ENCODE results near the gene GNG12.

Gene GNG12

DNA sequence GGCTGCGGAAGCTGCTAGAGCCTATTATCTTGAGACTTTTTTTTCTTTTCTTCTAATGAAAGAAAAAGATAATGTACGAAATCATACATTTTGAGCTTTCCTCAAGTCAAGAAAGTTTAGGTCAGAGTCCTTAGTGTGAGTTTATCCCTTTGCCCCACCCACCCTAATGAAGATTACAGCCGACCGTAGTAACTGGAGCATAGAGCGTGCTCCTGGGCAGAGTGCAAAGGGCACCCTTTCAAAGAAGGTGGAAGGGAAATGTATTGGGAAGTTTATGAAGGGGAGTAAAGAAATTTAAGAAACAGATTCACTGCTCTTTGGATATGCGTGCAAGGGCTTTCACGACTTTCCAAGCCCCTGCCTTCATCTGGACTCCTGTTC lies 17.2 kb downstream of the GNG12 start:
- in situ Hi-C loops (cut with MboI; ENCODE audit: low sequenced_read_pairs), result no loop called here

DNA sequence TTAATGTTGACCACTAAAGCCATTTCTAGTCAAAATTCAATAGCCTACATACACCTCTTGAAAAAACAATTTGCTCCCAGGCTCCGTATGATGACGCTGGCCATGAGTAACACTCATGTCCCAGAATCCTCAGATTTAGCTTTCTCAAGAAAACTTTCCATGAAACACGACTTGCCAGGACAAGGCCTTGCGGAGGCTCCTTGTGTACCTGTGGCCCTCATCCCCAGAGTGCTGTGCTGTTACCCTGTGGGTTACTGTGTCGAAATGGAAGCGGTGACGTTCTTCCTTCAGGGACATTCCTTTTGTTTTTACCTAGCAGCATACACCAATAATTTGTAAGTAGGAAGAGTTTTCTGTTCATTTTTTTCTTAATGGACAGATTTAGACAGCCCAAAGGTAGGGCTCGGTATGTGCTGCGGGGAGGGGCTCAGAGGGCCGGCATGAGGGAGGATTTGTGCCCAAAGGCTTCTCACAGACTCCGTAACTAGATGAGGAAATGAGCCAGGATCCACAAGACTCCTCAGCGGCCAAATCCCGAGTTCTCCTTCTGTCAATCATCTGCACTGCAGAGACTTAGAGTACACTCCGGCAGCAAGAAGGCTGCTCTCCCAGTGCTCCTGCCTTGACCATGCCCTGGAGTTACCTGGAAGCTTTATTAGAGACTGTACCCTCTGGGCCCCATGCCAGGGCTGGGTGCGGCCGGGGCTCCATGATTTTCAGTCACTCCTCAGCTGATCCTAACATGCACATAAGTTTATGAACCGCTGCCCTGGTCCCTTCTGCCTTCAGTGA lies 17.8 kb downstream of the GNG12 start:
- in situ Hi-C loops (cut with MboI; ENCODE audit: low sequenced_read_pairs), result no loop called here

DNA sequence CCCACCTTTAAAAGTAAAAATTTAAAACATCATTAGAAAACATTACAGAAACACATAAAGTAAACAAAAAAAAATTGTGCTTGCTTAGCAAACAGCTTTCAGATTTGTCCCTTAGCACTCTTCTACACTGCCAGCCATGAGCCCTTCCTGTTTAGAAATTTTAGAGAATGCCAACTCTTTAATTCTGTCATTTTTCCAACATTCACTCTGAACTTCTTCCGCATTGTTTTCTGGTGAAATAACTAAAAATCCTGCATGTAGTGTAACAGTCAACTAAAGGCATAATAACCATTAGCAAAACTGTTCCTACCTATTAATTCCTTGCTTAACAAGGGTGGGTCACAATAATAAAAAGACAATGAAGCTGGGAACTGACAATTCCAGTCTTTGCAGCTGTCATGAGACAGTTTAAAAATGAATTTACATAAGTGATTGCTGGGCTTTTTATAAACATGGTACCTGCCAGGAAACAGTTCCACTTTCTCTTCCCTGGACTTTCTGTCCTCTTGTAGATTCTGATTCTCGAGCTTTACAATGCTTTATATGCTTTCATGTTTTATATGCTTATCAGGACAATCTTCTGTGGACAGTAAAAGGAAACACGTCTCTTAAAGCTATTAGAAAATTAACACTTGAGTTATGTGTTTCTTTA lies 19.0 kb downstream of the GNG12 start:
- in situ Hi-C loops (cut with MboI; ENCODE audit: low sequenced_read_pairs), result no loop called here

DNA sequence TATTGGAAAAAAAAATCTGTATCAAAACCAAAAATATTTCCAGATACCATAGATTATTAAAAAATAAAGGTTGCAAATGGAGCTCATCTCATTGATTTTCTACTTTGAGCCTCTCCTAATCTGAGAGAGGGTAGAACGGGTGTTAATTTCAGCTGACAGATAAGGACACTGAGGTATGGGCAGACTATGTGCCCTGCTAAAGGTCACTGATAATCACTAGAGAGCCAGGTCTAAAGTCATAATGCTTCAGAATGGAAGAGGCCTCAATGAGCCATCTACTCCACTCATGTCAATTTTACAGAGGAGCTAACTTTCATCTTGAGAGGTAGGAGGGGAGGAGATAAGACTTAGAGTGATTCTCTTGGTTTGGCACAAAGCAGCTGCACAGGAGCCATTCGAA lies 21.0 kb downstream of the GNG12 start:
- in situ Hi-C loops (cut with MboI; ENCODE audit: low sequenced_read_pairs), result no loop called here

DNA sequence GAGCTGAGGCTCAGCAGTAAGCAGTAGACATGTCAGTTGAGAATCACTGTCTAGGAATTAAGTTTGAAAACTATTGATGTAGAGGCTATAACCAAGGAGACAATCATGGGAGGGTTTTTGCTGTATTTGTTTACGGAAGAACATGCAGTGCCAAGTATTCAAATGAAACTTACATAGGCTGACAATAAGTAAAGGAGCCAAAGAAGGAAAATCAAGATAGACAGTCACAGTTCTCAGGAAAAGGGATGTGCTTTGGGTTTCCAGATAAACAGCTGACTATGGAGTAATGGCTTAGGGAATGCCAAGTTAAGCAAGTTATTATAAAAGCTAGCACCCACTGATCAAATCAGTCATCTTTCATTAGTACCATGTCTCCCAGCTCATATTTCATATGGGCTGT lies 21.5 kb downstream of the GNG12 start:
- in situ Hi-C loops (cut with MboI; ENCODE audit: low sequenced_read_pairs), result no loop called here

DNA sequence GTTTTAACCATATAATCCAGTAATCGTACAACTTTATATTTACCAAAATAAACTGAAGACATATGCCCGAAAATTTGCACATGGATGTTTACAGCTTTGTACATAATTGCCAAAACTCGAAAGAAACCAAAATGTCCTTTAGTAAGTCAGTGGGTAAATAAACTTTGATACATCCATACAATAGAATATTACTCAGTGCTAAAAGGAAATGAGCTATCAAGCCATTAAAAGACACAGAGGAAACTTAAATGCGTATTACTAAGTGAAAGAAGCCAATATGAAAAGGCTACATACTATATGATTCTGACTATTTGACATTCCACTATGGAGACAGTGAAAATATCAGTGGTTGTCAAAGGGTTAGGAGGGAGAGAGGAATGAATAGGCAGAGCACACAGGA lies 23.4 kb downstream of the GNG12 start:
- in situ Hi-C loops (cut with MboI; ENCODE audit: low sequenced_read_pairs), result no loop called here

DNA sequence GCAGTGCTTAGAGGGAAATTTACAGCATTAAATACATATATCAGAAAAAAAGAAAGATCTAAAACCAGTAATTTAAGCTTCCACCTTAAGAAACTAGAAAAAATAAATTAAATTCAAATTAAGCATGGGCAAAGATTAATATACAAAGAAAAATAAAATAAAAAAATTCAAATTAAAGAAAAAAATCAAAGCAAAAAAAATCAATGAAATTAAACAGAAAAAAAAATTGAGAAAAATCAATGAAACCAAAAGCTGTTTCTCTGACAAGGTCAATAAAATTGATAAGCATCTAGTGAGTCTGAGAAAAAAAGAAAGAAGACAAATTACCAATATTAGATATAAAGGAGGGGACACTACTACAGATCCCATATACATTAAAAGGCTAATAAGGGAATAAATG lies 26.0 kb downstream of the GNG12 start:
- in situ Hi-C loops (cut with MboI; ENCODE audit: low sequenced_read_pairs), result no loop called here

DNA sequence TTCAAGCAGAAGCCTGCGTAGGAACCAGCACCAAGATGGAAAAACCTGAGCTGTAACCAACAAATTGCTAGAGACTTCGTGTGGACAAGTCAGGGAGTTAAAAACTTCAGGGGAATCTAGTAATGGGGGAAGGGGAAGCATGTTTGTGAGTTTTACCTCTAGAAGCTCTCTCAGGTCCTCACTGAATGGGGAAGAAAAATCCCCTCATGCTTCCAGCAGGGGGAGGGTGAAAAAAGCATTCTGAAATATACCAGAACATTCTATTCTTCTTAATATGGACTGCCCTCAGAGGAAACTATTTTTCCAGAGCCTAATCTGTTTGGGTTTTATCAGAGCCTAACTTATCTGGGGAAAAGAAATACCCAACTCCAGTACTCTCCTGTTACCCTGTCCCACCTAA lies 28.6 kb downstream of the GNG12 start:
- in situ Hi-C loops (cut with MboI; ENCODE audit: low sequenced_read_pairs), result no loop called here

DNA sequence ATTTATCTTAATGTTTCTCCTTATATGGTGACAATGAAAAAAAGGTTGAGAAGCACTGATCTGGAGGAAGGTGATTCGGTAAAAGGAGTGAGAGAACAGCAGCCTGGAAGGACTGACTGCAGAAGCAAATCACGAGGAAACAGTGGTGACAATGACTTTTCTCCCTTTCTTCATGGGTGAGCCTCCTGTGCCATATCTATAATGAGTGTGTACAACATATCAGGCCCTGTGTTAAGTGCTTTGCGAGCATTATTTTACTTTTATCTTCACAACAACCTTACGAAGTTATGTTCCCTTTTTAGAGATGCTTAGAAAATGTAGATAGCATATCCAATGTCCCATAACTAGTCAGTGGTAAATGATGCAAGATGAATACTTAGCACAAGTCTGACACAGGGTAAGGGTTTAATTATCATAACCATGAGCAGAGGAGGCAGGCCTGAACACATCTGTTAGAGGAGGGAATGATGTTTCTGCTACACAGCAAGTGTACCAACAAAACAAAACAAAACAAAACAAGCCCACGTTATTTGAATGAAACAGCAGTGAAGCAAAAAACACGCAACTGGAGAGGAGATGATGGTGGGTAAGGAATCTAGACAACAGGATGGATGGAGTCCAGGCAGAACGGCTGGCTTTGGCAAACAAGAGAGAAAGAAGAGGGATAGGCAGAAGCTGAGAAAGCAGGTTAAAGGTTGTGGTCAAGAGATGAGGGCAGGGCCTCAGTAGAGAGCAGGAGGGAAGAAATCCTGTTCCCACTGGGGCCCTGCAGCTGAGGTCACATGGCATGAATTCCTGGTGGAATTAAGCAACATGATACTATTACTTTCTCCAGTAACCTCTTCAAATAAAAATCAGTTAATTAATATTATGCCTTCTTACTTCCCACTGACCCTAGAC lies 29.6 kb downstream of the GNG12 start:
- in situ Hi-C loops (cut with MboI; ENCODE audit: low sequenced_read_pairs), result no loop called here

DNA sequence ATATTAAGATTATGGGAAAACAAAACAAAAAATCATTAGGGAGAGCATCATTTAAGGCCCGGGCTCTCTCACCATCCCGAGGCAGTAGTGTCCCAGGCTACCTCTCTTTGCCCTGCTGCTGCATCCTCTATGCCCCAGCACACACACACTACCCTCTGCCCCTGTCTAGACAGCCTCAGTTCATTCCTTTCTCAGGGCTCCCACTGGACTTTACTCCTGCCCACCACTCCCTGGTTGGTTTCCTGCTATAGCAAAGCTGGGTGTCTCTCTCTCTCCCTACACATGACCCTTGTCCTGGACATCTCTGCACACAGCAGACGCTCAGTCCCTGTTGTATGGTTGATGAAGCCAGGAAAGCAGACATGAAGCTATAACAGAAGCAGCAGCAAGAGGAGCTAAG lies 30.7 kb downstream of the GNG12 start:
- in situ Hi-C loops (cut with MboI; ENCODE audit: low sequenced_read_pairs), result no loop called here

DNA sequence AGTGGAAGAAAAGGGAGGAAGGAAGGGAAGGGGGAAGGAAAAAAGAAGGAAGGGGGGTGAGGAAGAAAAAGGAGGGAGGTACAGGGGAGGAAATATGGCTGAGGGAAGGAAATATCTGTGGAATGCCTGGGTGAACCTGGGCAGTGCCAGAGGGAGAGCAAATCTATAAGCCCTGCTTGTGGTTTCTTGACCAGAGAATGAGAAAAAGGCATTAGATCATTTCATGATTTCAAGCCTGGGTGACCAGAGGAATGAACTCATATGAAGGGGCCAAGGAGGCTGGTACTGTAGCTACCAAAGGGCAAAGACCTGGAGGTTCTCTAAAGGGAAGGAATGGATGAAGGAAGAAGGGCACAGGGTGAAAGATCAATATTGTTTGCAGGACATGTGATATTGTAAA lies 31.4 kb downstream of the GNG12 start:
- in situ Hi-C loops (cut with MboI; ENCODE audit: low sequenced_read_pairs), result no loop called here

DNA sequence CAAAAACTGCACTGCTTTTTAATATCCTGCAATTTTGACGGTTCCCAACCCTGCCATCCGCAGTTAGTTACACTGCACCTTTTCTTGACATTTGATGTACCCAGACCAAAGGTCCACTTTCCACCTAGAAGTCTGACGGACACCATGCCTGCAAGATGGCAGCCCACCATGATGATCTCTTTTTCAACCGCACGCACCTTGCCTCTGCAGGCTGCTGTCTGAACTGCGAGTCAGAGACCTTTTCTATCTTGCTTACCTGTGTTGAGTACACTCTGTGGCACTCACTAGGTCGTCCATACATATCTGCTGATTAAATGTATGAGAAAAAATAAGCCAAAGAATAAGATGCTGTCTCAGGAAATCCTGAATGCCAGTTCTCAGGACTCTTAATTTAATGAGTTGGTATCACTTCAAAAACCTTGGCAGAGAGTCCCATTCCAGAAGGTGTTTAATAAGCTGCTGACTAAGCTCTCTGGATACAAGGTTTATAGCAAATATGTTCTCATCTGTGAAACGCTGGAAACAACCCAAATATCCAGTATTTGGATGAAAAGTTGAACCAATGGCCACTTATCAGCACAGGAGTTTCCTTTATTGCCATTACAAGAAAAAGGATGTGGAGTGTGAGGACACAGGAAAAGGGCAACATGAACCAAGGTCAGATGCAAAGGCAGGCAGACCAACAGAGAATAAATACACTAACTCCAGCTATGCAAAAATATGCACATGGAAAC lies 37.9 kb downstream of the GNG12 start:
- in situ Hi-C loops (cut with MboI; ENCODE audit: low sequenced_read_pairs), result no loop called here

DNA sequence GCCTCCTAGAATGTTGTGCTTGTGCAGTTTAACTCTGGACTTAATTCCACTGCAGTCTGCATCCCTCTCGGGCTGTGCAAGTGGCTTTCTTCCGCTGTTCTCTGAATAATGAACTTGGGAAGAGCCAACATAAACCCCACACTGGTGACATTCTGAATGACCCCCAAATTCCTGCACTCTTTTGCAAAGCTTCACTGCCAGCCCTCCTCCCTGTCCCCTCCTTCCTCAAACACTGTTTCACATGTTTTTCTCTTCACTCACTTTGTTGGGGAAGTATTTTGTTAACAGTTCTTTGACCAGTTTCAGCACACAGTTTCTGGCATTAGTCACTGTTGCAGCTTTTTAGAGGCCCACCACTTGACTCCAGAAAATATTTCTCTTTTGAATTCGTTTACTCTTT lies 39.7 kb downstream of the GNG12 start:
- in situ Hi-C loops (cut with MboI; ENCODE audit: low sequenced_read_pairs), result no loop called here

DNA sequence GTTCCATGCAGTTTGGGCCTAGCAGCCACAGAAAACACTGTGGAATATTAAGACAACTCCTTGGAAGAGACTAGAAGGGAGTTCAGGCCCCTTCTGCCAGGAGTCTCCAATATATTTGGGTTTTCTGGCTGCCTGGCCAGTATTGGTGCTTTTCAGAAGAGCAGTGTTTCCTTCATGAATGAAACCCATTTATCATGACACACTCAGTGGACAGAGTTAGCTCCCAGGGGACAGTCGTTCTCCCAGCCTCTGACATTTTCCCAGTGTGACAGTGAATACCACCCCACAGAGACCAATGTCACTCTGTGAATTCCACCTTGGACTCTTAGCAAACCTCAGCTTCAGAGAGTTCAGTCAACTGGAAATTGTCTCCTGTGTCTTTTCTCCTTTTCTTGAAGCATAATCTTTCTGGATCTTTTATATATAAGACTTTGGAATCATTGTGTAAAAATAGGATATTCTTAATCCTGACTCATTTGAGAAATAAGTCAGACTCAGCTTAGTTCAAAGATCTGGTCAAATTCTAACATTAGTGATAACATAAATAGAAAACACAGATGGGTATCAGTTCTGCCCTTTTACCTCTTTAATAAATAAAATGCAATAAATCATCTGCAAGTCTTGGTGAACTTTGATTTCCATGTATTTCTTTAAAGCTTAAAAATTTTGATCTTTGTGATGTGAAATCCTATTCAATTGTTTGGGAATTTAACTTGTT lies 40.4 kb downstream of the GNG12 start:
- in situ Hi-C loops (cut with MboI; ENCODE audit: low sequenced_read_pairs), result no loop called here

DNA sequence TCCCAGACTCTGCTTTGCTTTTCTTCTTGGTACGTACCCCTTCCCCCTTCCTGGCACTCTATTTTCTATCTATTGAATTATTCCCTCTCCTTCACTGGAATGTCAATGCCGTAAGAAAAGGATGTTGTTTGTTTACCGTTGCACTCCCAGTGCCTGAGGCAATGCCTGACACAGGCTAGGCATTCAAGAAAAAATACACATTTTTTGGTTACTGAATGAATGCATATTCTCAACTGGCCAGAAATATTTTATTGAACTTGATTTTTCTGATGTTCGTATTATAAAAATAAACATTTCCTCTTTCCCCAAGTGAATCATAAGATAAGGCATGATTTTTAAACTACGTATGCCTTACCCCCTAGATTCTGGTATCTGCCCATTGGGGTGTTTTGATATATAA lies 41.2 kb downstream of the GNG12 start:
- in situ Hi-C loops (cut with MboI; ENCODE audit: low sequenced_read_pairs), result no loop called here

DNA sequence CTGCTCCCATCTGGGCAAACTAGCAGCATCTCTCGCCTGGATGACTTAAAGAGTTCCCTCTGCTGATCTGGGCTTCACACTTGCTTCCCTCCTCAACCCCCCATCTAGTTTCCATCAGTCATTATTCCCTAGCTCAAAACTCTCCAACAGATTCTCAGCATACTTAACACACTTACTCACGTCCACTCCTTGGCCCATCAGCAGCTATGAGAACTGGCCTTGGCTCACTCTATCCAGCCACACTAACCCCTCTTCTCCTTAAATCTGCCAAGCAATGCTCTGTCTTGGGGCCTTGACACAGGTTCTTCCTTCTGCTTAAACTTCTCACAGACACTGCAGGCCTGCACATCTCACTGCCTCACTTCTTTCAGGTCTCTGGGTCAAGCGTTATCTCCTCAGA lies 41.6 kb downstream of the GNG12 start:
- in situ Hi-C loops (cut with MboI; ENCODE audit: low sequenced_read_pairs), result no loop called here

DNA sequence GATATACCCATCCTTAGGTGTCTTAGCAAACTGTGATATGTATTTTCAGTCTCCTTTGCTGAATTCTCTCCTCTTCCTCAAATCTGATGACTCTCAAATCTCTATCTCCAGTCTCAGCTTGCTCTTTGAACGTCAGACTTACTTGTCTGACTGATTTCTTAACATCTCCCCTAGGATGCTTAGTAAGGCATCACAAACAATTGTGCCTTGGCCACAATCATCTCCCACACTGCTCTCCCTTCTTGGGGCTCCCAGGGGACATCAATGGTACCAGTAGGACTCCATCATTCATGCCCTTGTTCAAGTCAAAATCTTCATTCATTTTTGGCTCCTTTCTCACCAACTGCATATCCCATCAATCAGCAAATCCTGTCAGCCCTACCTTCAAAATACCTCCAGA lies 42.0 kb downstream of the GNG12 start:
- in situ Hi-C loops (cut with MboI; ENCODE audit: low sequenced_read_pairs), result no loop called here

DNA sequence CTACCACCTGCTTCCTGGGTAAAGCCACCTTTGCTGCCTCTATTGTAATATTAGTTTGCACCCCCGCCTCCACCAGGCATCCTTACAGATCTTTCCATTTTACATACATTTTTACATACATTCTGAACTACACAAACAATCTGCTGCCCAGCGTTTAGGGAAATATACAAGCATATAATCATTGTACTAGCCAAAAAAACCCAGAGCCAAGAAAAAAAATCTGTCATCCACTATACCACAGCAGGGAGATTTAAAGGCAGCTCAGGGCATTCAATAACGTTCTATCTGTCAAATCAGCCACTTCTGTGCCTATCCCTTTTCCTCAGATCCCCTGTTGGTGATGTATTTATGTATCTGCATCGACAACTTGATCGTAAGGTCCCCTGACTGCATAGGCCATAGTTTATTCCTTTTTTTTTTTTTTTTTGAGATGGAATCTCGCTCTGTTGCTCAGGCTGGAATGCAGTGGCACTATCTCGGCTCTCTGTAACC lies 43.0 kb downstream of the GNG12 start:
- in situ Hi-C loops (cut with MboI; ENCODE audit: low sequenced_read_pairs), result no loop called here

DNA sequence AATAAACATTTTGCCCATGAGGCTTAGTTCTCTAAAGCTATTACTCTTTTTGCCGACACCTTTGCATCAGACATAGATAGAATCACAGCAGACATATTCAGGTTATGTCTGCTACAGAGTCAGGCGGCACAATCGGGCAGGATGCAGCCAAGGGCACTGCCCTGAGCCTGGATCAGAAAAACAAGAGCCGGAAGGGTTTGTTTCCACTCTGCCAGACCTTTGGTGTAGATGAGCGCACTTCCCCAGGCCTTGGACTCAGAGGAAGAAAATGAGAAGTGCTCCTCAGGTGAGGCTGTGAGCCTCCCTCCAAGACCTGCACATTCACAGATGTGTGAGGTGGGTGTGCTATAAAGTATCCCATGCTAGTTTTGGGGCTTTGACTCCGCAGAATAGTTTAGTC lies 43.7 kb downstream of the GNG12 start:
- in situ Hi-C loops (cut with MboI; ENCODE audit: low sequenced_read_pairs), result no loop called here

DNA sequence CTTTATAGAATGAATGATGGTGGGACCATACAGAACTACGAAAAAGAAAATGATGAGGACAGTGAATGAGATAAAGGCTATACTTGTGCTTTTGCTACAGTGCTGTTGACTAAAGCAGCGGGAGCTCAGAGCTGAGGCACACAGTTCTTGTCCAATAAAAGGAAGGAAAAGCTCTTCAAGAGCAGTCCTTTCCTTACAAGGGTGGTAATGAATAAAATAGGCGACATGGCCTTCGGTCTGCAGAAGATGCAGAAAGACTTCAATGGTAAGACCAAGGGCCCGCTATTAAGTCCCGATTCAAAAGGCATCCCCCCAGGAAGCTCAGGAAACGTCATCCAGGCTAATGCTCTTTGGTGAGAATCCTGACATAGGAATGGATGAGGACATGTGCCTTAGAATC lies 44.4 kb downstream of the GNG12 start:
- in situ Hi-C loops (cut with MboI; ENCODE audit: low sequenced_read_pairs), result no loop called here

Data from HL-60/S4 treated with retinoic acid at 250 ng/mL for 4 days and 3 days (cell line).